Kidney (tissue), 14 donors: ENCODE results near the gene VTI1A. TPM values are rescaled to one million over a fixed set of nuclear protein-coding genes. Genes with fewer than 3 reads are reported as not detected.

ENCODE experiments used
- DNase-seq, 5 donors: peaks; one replicate each; pipeline ENCODE4 v3.0.0-alpha.2; 2013 to 2020
- FAIRE-seq: peaks from 2 replicates; lab custom pipeline; 2012; peaks lifted over from hg19 to GRCh38; lab: Jason Lieb, UNC
- H3K27ac ChIP-seq, 2 donors: one replicate each; pipeline ENCODE4 v1.7.0; 2013; ENCODE audit warnings: low read depth in 2 of 2, low read length in 2 of 2, inconsistent platforms in 1 of 2
- H3K27me3 ChIP-seq: one replicate; pipeline ENCODE4 v1.7.1; 2013; ENCODE audit warnings: low read length, inconsistent platforms; ENCODE audit not compliant: control insufficient read depth, insufficient read depth
- H3K36me3 ChIP-seq, 3 donors: one replicate each; pipeline versions ENCODE4 v1.7.0 to v1.7.1; 2013; ENCODE audit warnings: low read length in 3 of 3, control low read depth in 1 of 3, inconsistent platforms in 1 of 3; ENCODE audit not compliant: insufficient read depth in 3 of 3, control insufficient read depth in 2 of 3
- H3K4me1 ChIP-seq, 3 donors: one replicate each; pipeline versions ENCODE4 v1.7.0 to v1.7.1; 2013; ENCODE audit warnings: low read length in 3 of 3, inconsistent platforms in 1 of 3, low read depth in 1 of 3; ENCODE audit not compliant: control insufficient read depth in 2 of 3, insufficient read depth in 2 of 3
- H3K4me3 ChIP-seq, 3 donors: one replicate each; pipeline versions ENCODE4 v1.7.0 to v1.8.1; 2013; ENCODE audit warnings: low read length in 3 of 3, control low read depth in 1 of 3, inconsistent platforms in 1 of 3
- H3K9ac ChIP-seq, 3 donors: one replicate each; pipeline versions ENCODE4 v1.7.0 to v1.7.1; 2013; ENCODE audit warnings: low read length in 3 of 3, control low read depth in 1 of 3, inconsistent platforms in 1 of 3
- H3K9me3 ChIP-seq, 3 donors: one replicate each; pipeline versions ENCODE4 v1.7.0 to v1.7.1; 2013; ENCODE audit warnings: low read length in 3 of 3, control low read depth in 1 of 3, inconsistent platforms in 1 of 3; ENCODE audit not compliant: control insufficient read depth in 2 of 3, insufficient read depth in 1 of 3
- intact Hi-C: fragments of 100-400 bp; cut with DNase I; formaldehyde crosslinking; loops from one replicate; pipeline ENCODE4 v1.11.1; 2022
- polyA plus RNA-seq: library from polyadenylated mRNA; stranded (reverse); fragments of 350-450 nt; fragmentation: Illumina TruSeq; extraction: RNeasy Lipid Tissue Mini Kit (QIAGEN cat#74804); gene quantifications from one replicate; pipeline ENCODE4 v1.2.3, GENCODE V29; 2014; ENCODE audit warnings: low read depth, low replicate concordance; ENCODE audit not compliant: insufficient read depth
- total RNA-seq: library from RNA; stranded (reverse); fragmentation: NEBNext Ultra II Directional; extraction: Animal tissue kit (Norgen Biotek cat#: 25700); gene quantifications from one replicate; pipeline ENCODE4 v1.2.1, GENCODE V29; 2021
- TF ChIP-seq, protein P1 (sequence below): IDR thresholded peaks from 3 replicates; pipeline ENCODE4 v1.5.1; 2012; ENCODE audit warnings: mild to moderate bottlenecking, moderate library complexity, borderline replicate concordance; ENCODE audit not compliant: insufficient read depth; ENCODE audit errors: extremely low read depth
- donor health status: control.
- donor health status: control.
- donor health status: control.
- donor health status: control.
- donor health status: control.
- donor health status: DM: yes; HTN: yes; CAD: no.
- donor health status: Normal renal cell carcinoma (clear cell type).

Gene VTI1A
- total and polyA plus RNA-seq, 2 donors from 2014 or later: 9.2 to 41.8 TPM

DNA sequence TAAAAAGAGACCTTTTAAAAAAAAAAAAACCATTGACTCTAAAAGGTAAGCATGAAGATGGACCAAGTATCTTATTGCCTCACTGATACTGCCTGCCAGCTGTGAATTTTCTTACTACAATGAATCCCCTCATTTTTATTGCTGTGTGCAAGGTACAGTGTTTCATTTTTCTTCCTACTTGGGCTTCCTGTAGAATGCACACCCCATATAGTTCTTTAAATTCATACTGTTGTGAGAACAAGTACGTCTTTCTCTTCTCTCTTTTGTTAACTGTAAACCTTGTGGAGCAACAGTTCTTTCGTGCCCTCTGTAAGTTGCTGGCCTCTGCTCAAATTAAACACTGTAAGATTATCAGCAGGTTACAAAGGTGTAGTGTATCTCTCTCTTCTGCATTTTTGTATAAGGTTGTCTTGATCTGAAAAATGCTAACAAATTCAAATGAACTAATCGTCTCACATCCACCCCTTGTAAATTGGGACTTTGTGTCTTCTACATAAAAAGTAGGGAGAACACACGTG lies 105.6 kb downstream of the VTI1A start:
- Histone ChIP-seq H3K4me1 (no peaks in the 10 kb centered on the region), H3K27ac (no peak overlapping the region), H3K36me3 (no peaks in the 10 kb centered on the region), H3K9me3 (no peaks in the 10 kb centered on the region), H3K4me3 (no peak overlapping the region), H3K9ac (no peak overlapping the region), H3K27me3 (no peaks in the 10 kb centered on the region)
- FAIRE-seq: no peak
- TF ChIP-seq, protein P1, sequence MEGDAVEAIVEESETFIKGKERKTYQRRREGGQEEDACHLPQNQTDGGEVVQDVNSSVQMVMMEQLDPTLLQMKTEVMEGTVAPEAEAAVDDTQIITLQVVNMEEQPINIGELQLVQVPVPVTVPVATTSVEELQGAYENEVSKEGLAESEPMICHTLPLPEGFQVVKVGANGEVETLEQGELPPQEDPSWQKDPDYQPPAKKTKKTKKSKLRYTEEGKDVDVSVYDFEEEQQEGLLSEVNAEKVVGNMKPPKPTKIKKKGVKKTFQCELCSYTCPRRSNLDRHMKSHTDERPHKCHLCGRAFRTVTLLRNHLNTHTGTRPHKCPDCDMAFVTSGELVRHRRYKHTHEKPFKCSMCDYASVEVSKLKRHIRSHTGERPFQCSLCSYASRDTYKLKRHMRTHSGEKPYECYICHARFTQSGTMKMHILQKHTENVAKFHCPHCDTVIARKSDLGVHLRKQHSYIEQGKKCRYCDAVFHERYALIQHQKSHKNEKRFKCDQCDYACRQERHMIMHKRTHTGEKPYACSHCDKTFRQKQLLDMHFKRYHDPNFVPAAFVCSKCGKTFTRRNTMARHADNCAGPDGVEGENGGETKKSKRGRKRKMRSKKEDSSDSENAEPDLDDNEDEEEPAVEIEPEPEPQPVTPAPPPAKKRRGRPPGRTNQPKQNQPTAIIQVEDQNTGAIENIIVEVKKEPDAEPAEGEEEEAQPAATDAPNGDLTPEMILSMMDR: no peak
- intact Hi-C loops: no loop called here
- DNase-seq: no peak

DNA sequence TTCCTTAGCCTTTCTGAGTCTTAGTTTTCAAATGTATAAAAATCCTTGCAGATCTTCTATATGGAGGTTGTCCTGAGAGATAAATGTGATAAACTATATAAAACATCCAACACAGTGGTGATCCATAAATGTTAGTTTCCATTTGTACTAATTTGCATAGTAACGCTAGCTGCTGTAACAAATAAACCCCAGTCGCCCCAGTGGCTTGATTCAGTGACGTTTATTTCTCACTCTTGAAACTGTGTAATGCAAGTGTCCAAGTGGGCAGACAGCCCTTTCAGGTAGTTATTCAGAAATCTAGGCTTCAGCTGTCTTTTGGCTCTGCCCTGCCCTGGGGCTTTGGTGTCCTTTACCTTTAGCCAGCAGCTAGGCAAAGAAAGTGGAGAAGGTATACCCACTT lies 106.3 kb downstream of the VTI1A start:
- FAIRE-seq (no peak), DNase-seq (no peak)
- no peak overlapping the region for H3K4me3 ChIP-seq
- no peaks in the 10 kb centered on the region for H3K27me3 ChIP-seq
- intact Hi-C loops: no loop called here
- H3K4me1 ChIP-seq: no peaks in the 10 kb centered on the region
- no peaks in the 10 kb centered on the region for H3K36me3 ChIP-seq
- no peaks in the 10 kb centered on the region for H3K9me3 ChIP-seq
- TF ChIP-seq, protein P1: no peak
- H3K27ac ChIP-seq: no peak overlapping the region
- no peak overlapping the region for H3K9ac ChIP-seq

DNA sequence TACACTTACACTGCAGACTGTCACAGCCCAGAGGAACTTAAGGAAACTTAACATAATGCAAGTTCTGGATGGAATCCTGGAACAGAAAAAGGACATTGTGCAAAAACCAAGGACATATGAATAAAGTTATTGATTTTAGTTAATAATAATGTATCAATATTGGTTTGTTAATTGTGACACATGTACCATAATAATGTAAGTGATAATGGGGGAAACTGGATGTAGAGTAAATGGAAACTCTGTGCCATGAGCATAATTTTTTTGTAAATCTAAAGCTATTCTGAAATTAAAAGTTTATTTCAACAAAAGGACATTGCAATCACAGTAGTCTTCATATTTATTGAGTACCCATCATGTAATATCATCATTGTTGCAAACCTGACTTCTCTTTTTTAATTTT lies 107.2 kb downstream of the VTI1A start:
- no peak overlapping the region for H3K27ac ChIP-seq
- intact Hi-C loops: no loop called here
- no peak for FAIRE-seq
- no peak overlapping the region for H3K4me3 ChIP-seq
- TF ChIP-seq, protein P1: no peak
- no peaks in the 10 kb centered on the region for H3K9me3 ChIP-seq
- DNase-seq: no peak
- H3K9ac ChIP-seq: no peak overlapping the region
- no peaks in the 10 kb centered on the region for H3K36me3 ChIP-seq
- H3K27me3 ChIP-seq: no peaks in the 10 kb centered on the region
- no peaks in the 10 kb centered on the region for H3K4me1 ChIP-seq

DNA sequence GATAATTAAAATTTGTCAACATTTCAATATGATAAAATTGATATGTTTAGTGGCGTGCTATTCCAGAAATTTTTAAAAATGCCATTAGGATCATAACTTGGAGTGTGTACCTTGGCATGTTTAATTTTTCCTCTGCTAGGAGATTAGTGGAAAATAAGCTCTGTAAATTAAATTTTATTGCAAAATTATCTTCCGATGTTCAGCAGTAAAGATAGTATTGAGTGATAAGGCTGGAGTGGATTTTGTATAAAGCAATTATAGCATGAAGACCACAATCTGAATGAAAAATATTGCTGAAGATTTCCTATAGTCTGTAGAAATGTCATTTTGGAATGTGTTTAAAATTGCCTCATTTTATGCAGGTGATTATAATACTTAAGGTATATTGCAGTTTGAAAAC lies 110.2 kb downstream of the VTI1A start:
- no peaks in the 10 kb centered on the region for H3K9me3 ChIP-seq
- no peaks in the 10 kb centered on the region for H3K27me3 ChIP-seq
- DNase-seq (no peak), FAIRE-seq (no peak)
- TF ChIP-seq, protein P1: no peak
- no peaks in the 10 kb centered on the region for H3K36me3 ChIP-seq
- no peak overlapping the region for H3K4me3 ChIP-seq
- no peak overlapping the region for H3K9ac ChIP-seq
- H3K27ac ChIP-seq: no peak overlapping the region
- intact Hi-C loops: no loop called here
- no peaks in the 10 kb centered on the region for H3K4me1 ChIP-seq
